Measurements from ENCODE around the gene NAA10.

Gene NAA10

DNA sequence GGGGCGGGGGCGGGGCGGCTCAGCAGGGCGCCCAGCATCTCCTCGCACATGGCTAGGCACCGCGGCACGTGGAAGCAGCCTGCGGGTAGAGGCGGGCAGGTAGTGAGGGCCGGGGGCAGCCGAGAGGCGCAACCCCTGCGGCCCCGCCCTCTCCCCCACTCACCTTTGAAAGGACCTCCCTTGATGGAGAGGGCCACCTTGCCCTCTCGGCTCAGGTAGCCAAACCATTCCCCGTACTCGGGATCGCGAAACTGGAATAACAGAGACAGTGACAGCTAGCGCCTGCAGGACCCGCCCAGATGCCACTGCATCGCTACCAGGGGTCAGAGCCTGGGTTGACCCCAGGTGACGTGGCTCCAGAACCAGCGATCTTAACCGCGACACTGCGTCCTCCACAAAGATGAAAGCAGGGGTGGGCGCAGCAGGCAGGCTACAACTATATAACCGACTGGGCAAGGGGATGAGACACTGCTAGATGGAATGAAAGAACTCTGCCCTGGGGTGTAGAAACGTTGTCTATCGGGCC is 552 bp upstream of the NAA10 start:
- Histone ChIP-seq H3K27me3 (no peaks in the 10 kb centered on the region), H3K27ac (peak overlapping the region; percentile 78), H3K36me3 (peaks cover 28% of the 10 kb centered on the region), H3K4me3 (ENCODE audit: low read depth in 1 of 2, low read length in 1 of 2) (peak overlapping the region; percentile 38 to 60), H3K9me3 (no peaks in the 10 kb centered on the region), H3K4me1 (ENCODE audit: control insufficient read depth in 1 of 2, insufficient read depth in 1 of 2, low read depth in 1 of 2, low read length in 1 of 2) (peaks cover 10 to 14% of the 10 kb centered on the region in 2 experiments)
- TF ChIP-seq, protein P1, sequence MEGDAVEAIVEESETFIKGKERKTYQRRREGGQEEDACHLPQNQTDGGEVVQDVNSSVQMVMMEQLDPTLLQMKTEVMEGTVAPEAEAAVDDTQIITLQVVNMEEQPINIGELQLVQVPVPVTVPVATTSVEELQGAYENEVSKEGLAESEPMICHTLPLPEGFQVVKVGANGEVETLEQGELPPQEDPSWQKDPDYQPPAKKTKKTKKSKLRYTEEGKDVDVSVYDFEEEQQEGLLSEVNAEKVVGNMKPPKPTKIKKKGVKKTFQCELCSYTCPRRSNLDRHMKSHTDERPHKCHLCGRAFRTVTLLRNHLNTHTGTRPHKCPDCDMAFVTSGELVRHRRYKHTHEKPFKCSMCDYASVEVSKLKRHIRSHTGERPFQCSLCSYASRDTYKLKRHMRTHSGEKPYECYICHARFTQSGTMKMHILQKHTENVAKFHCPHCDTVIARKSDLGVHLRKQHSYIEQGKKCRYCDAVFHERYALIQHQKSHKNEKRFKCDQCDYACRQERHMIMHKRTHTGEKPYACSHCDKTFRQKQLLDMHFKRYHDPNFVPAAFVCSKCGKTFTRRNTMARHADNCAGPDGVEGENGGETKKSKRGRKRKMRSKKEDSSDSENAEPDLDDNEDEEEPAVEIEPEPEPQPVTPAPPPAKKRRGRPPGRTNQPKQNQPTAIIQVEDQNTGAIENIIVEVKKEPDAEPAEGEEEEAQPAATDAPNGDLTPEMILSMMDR (IDR thresholded peaks at IDR 0.05) = no peak

DNA sequence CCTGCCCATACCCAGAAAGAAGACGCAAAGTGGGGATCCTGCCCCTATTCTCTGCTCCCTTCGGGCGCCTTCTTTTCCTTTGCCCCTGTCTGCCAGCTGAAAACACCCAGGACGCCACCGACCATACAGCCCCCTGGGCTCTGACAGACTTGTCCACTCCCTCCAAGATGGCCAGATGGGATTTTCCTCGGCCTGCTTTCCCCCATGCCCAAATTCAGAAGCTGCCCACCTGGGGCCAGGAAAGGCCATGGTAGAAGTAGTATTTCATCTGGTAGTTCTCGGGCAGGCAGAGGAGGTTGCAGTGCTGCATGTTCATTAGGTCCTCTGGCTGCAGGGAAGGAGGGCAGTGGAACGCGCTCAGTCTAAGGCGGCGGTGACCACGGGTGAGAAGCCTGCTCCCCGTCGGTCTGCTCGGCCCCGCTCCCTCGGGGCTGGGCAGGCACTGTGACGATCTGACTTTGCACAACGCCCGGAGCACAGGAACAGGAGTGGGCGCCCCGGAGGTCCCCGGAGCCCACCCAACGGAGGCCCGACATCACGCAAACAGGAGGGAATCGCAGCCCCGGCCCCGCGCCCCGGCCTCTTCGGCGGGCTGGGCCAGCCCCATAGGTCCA is 582 bp downstream of the NAA10 start:
- peak overlapping the region; percentile 78 for H3K27ac ChIP-seq
- H3K9me3 ChIP-seq = no peaks in the 10 kb centered on the region
- TF ChIP-seq, protein P1 (IDR thresholded peaks at IDR 0.05) = no peak
- no peaks in the 10 kb centered on the region for H3K27me3 ChIP-seq
- H3K4me3 ChIP-seq (ENCODE audit: low read depth in 1 of 2, low read length in 1 of 2) = peak overlapping the region; percentile 61 to 69
- H3K4me1 ChIP-seq (ENCODE audit: control insufficient read depth in 1 of 2, insufficient read depth in 1 of 2, low read depth in 1 of 2, low read length in 1 of 2) = peaks cover 15 to 22% of the 10 kb centered on the region in 2 experiments
- peaks cover 22% of the 10 kb centered on the region for H3K36me3 ChIP-seq

DNA sequence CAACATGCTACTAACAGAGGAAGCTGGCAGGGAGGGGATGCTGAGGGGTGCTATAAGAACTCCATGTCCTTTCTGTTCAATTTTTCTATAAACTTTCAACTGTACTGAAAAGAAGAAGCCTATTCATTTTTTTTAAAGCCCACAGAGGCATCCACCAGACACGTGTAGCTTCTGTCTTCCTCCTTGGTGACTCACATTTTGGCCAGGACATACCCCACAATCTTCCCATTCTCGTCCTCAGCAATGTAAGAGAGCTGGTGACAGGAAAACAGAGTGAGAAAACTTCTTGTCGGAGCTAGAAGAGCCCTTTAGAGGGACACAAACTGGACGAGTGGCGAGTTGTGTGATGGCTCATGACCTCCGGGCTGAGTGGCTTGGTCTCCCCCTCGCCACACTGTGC is 1.1 kb downstream of the NAA10 start:
- Histone ChIP-seq H3K27ac (peak overlapping the region; percentile 78), H3K27me3 (no peaks in the 10 kb centered on the region), H3K4me1 (ENCODE audit: control insufficient read depth in 1 of 2, insufficient read depth in 1 of 2, low read depth in 1 of 2, low read length in 1 of 2) (peaks cover 20 to 27% of the 10 kb centered on the region in 2 experiments), H3K9me3 (no peaks in the 10 kb centered on the region), H3K4me3 (ENCODE audit: low read depth in 1 of 2, low read length in 1 of 2) (peak overlapping the region; percentile 61 to 69), H3K36me3 (peaks cover 18% of the 10 kb centered on the region)
- TF ChIP-seq, protein P1 (IDR thresholded peaks at IDR 0.05) = no peak

DNA sequence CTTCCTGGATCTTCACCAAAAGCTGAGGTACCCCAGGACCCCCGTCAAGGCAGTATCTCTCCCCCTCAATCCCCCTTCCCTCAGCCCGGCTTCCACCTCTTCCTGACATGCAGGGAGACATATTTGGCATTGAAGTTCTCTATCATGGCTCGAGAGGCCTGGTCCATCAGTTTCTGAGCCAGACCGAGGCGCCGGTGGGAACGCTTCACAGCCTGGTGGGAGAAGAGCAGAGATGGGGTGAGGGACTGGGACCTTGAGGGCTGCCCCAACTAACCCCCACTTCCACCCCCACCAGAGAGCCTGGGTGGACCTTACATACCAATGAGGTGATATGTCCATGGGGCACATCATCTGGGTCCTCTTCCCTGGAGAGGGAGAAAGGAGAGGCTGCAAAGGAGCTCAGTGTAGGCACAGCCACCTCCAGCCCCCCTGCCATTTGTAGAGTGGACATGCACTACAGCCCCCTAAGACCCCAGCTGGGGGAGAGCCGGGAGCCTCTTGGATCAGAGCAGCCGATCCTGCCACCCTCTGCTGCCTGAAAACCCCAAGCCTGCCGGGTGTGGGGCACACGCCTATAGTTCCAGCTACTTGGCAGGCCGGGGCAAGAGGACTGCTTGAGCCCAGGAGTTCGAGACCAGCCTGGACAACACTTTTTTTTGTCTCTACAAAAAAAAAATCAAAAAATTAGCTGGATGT is 2.5 kb downstream of the NAA10 start:
- Histone ChIP-seq H3K27ac (no peak overlapping the region), H3K36me3 (peaks cover 18% of the 10 kb centered on the region), H3K4me1 (ENCODE audit: control insufficient read depth in 1 of 2, insufficient read depth in 1 of 2, low read depth in 1 of 2, low read length in 1 of 2) (peaks cover 24 to 36% of the 10 kb centered on the region in 2 experiments), H3K4me3 (ENCODE audit: low read depth in 1 of 2, low read length in 1 of 2) (no peak overlapping the region), H3K27me3 (no peaks in the 10 kb centered on the region), H3K9me3 (no peaks in the 10 kb centered on the region)
- TF ChIP-seq, protein P1 (IDR thresholded peaks at IDR 0.05) = no peak

DNA sequence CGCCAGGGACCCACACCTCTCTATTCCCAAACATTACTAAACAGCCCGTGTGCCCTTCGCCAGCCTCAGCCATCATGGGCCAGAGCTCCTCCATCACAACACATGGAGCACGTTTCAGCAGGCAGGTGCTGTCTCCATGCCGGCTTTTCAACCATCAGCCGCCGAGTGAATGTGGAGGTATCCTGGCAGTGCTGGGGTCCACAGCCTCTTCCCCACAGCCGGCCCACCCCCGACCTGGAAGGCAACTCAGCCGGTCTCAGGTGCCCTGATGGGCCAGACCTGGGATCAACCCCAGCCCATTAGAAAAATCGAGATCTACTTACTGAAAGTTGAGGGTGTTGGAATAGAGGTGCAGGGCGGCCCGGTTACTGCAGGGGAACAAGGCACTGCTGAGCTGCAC is 3.1 kb downstream of the NAA10 start:
- Histone ChIP-seq H3K4me3 (ENCODE audit: low read depth in 1 of 2, low read length in 1 of 2) (no peak overlapping the region), H3K4me1 (ENCODE audit: control insufficient read depth in 1 of 2, insufficient read depth in 1 of 2, low read depth in 1 of 2, low read length in 1 of 2) (peaks cover 24 to 42% of the 10 kb centered on the region in 2 experiments)
- TF ChIP-seq, protein P1 (IDR thresholded peaks at IDR 0.05) = no peak

More for the DNA sequence above, 3.1 kb downstream of the NAA10 start:
- Histone ChIP-seq H3K27me3 (no peaks in the 10 kb centered on the region), H3K27ac (no peak overlapping the region), H3K36me3 (peaks cover 18% of the 10 kb centered on the region), H3K9me3 (no peaks in the 10 kb centered on the region)

Measured in neutrophil (primary cell).